WTC11 (cell line): Measurements from ENCODE around the gene TFB2M. TPM values are rescaled to one million over a fixed set of nuclear protein-coding genes. Genes with fewer than 3 reads are reported as not detected.

Experiments
- ATAC-seq: fragments of 200-7000 bp; cut with Tn5 transposase; 2 replicates; pipeline ENCODE4 v1.10.0; 2021; ENCODE audit warnings: mild to moderate bottlenecking, moderate library complexity
- CTCF ChIA-PET: fragments of 300-600 bp; sonication (Branson Sonifier 250); formaldehyde crosslinking; loops from one replicate; lab custom pipeline; 2021; ENCODE audit warnings: antibody characterized with exemption; lab: Charles Lee
- POLR2A ChIA-PET: fragments of 350-600 bp; sonication (Branson Sonifier 250); formaldehyde crosslinking; loops from one replicate; lab custom pipeline; 2021; ENCODE audit warnings: antibody characterized with exemption; lab: Charles Lee
- DNase-seq: peaks from one replicate; pipeline ENCODE4 v3.0.0; 2021; ENCODE audit warnings: low spot score
- H3K27ac Mint-ChIP-seq: 2 replicates; pipeline ENCODE4 v1.8.0; 2021; ENCODE audit warnings: mixed read lengths
- H3K27me3 Mint-ChIP-seq: 2 replicates; pipeline ENCODE4 v1.8.0; 2021; ENCODE audit warnings: low read depth, mild to moderate bottlenecking, moderate library complexity, mixed read lengths
- H3K36me3 Mint-ChIP-seq: 2 replicates; pipeline ENCODE4 v1.8.0; 2021; ENCODE audit warnings: mixed read lengths
- H3K4me1 Mint-ChIP-seq: 2 replicates; pipeline ENCODE4 v1.8.0; 2022; ENCODE audit warnings: mixed read lengths
- H3K4me3 Mint-ChIP-seq: 2 replicates; pipeline ENCODE4 v1.8.0; 2021; ENCODE audit warnings: mild to moderate bottlenecking, moderate library complexity, mixed read lengths
- H3K9me3 Mint-ChIP-seq: 2 replicates; pipeline ENCODE4 v1.8.0; 2021; ENCODE audit warnings: mixed read lengths
- CBFB ChIP-seq: sonication (generic); formaldehyde crosslinking; IDR thresholded peaks from 2 replicates; pipeline ENCODE4 v1.8.1; 2022; ENCODE audit warnings: mild to moderate bottlenecking, low read depth, missing genetic modification reagents
- GRHL2 ChIP-seq: fragments of 250-450 bp; sonication (Bioruptor Pico); IDR thresholded peaks from 2 replicates; pipeline ENCODE4 v1.8.0; 2022; ENCODE audit warnings: mild to moderate bottlenecking, moderate library complexity; ENCODE audit not compliant: insufficient replicate concordance, severe bottlenecking
- NR3C1 ChIP-seq: sonication (generic); formaldehyde crosslinking; conservative IDR thresholded peaks from 2 replicates; pipeline ENCODE4 v1.8.1; 2023; ENCODE audit warnings: low read depth, mild to moderate bottlenecking, missing genetic modification reagents
- SMAD4 ChIP-seq: sonication (generic); formaldehyde crosslinking; IDR thresholded peaks from 2 replicates; pipeline ENCODE4 v1.8.0; 2022; ENCODE audit warnings: mild to moderate bottlenecking, missing genetic modification reagents
- TEAD1 ChIP-seq: sonication (generic); formaldehyde crosslinking; IDR thresholded peaks from 2 replicates; pipeline ENCODE4 v1.8.0; 2022; ENCODE audit warnings: mild to moderate bottlenecking, missing genetic modification reagents
- ZNF121 ChIP-seq: sonication (generic); formaldehyde crosslinking; IDR thresholded peaks from 2 replicates; pipeline ENCODE4 v1.8.0; 2023; ENCODE audit warnings: missing genetic modification reagents
- ZNF416 ChIP-seq: fragments of 250-450 bp; sonication (Bioruptor Pico); IDR thresholded peaks from 2 replicates; pipeline ENCODE4 v1.9.0; 2021; ENCODE audit warnings: mild to moderate bottlenecking, inconsistent platforms
- total RNA-seq: library from RNA; stranded (reverse); gene quantifications from 3 replicates; pipeline ENCODE4 v1.2.3, GENCODE V29; 2021
- TF ChIP-seq, protein P1 (sequence below): sonication (generic); formaldehyde crosslinking; IDR thresholded peaks from 2 replicates; pipeline ENCODE4 v1.8.1; 2023; ENCODE audit warnings: mild to moderate bottlenecking, missing genetic modification reagents, borderline replicate concordance
- TF ChIP-seq, protein P2 (sequence below): sonication (generic); formaldehyde crosslinking; IDR thresholded peaks from 2 replicates; pipeline ENCODE4 v1.8.0; 2023; ENCODE audit warnings: missing genetic modification reagents, mild to moderate bottlenecking, borderline replicate concordance
- TF ChIP-seq, protein P3 (sequence below): sonication (generic); formaldehyde crosslinking; IDR thresholded peaks from 2 replicates; pipeline ENCODE4 v1.8.1; 2023; ENCODE audit warnings: mild to moderate bottlenecking, missing genetic modification reagents, moderate library complexity
- TF ChIP-seq, protein P4 (sequence below): fragments of 250-450 bp; sonication (Bioruptor Pico); IDR thresholded peaks from 2 replicates; pipeline ENCODE4 v1.9.0; 2021; ENCODE audit warnings: mild to moderate bottlenecking
- TF ChIP-seq, protein P5 (sequence below): sonication (generic); formaldehyde crosslinking; IDR thresholded peaks from 2 replicates; pipeline ENCODE4 v1.8.1; 2022; ENCODE audit warnings: low read depth, mild to moderate bottlenecking, moderate library complexity, missing genetic modification reagents, borderline replicate concordance
- TF ChIP-seq, protein P6 (sequence below): sonication (generic); formaldehyde crosslinking; IDR thresholded peaks from 2 replicates; pipeline ENCODE4 v1.8.0; 2022; ENCODE audit warnings: mild to moderate bottlenecking, missing genetic modification reagents

TFB2M gene
- total RNA-seq, 1 experiment from 2014 or later: 16.5 TPM

DNA sequence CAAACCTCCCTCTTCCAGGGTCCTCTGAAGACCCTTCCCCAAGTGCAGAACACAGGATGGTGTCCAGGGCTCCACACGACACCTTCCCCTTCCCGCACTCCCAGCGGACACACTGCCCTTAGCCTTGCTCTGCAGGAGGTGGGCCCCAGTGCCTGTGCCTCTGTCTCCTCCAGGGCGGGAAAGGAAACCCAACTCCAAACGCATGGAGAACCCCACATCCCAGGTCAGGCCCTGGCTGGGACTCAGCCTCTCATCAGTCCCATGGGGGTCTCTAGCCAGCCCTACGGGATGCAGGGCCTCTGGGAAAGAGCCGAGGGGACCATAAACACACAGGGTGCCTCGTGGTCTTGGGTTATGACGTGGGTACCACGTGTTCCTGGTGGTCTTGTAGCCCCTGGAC is 53.4 kb downstream of the TFB2M start:
- H3K36me3 Mint-ChIP-seq: peaks cover 13% of the 10 kb centered on the region
- DNase-seq: no peak
- no peak for ATAC-seq
- no peaks in the 10 kb centered on the region for H3K4me1 Mint-ChIP-seq
- ChIA-PET CTCF (no interaction called here), POLR2A (no interaction called here)
- peaks cover 5% of the 10 kb centered on the region for H3K27me3 Mint-ChIP-seq
- TF ChIP-seq, protein P1, sequence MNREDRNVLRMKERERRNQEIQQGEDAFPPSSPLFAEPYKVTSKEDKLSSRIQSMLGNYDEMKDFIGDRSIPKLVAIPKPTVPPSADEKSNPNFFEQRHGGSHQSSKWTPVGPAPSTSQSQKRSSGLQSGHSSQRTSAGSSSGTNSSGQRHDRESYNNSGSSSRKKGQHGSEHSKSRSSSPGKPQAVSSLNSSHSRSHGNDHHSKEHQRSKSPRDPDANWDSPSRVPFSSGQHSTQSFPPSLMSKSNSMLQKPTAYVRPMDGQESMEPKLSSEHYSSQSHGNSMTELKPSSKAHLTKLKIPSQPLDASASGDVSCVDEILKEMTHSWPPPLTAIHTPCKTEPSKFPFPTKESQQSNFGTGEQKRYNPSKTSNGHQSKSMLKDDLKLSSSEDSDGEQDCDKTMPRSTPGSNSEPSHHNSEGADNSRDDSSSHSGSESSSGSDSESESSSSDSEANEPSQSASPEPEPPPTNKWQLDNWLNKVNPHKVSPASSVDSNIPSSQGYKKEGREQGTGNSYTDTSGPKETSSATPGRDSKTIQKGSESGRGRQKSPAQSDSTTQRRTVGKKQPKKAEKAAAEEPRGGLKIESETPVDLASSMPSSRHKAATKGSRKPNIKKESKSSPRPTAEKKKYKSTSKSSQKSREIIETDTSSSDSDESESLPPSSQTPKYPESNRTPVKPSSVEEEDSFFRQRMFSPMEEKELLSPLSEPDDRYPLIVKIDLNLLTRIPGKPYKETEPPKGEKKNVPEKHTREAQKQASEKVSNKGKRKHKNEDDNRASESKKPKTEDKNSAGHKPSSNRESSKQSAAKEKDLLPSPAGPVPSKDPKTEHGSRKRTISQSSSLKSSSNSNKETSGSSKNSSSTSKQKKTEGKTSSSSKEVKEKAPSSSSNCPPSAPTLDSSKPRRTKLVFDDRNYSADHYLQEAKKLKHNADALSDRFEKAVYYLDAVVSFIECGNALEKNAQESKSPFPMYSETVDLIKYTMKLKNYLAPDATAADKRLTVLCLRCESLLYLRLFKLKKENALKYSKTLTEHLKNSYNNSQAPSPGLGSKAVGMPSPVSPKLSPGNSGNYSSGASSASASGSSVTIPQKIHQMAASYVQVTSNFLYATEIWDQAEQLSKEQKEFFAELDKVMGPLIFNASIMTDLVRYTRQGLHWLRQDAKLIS (CRISPR knock-in tag): no peak
- TF ChIP-seq SMAD4 (no peak), TEAD1 (CRISPR knock-in tag) (no peak)
- TF ChIP-seq, protein P2, sequence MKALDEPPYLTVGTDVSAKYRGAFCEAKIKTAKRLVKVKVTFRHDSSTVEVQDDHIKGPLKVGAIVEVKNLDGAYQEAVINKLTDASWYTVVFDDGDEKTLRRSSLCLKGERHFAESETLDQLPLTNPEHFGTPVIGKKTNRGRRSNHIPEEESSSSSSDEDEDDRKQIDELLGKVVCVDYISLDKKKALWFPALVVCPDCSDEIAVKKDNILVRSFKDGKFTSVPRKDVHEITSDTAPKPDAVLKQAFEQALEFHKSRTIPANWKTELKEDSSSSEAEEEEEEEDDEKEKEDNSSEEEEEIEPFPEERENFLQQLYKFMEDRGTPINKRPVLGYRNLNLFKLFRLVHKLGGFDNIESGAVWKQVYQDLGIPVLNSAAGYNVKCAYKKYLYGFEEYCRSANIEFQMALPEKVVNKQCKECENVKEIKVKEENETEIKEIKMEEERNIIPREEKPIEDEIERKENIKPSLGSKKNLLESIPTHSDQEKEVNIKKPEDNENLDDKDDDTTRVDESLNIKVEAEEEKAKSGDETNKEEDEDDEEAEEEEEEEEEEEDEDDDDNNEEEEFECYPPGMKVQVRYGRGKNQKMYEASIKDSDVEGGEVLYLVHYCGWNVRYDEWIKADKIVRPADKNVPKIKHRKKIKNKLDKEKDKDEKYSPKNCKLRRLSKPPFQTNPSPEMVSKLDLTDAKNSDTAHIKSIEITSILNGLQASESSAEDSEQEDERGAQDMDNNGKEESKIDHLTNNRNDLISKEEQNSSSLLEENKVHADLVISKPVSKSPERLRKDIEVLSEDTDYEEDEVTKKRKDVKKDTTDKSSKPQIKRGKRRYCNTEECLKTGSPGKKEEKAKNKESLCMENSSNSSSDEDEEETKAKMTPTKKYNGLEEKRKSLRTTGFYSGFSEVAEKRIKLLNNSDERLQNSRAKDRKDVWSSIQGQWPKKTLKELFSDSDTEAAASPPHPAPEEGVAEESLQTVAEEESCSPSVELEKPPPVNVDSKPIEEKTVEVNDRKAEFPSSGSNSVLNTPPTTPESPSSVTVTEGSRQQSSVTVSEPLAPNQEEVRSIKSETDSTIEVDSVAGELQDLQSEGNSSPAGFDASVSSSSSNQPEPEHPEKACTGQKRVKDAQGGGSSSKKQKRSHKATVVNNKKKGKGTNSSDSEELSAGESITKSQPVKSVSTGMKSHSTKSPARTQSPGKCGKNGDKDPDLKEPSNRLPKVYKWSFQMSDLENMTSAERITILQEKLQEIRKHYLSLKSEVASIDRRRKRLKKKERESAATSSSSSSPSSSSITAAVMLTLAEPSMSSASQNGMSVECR (CRISPR knock-in tag): no peak
- H3K27ac Mint-ChIP-seq: no peak overlapping the region
- H3K9me3 Mint-ChIP-seq: peaks cover 31% of the 10 kb centered on the region
- no peak overlapping the region for H3K4me3 Mint-ChIP-seq

DNA sequence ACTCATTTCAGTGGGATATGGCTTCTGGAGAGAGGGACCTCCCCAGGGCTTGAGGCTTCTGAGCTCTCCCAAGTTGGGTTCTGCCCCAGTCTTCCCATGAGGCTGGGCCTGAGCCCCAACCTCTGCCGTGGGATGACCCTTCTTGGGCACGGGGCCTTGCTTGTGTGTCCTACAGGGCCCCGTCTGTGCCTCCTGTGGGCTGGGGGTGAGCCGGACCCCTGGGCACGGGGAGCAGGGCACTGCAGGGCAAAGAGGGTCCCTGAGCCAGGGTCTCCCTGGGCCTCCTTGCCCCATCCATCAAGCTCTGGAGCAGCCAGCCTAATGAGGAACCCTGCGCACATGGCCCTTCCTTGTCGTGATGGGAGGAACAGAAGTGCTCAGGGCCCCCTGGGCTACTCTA is 53.8 kb downstream of the TFB2M start:
- DNase-seq: no peak
- Mint-ChIP-seq H3K4me3 (no peak overlapping the region), H3K27ac (no peak overlapping the region), H3K36me3 (peaks cover 13% of the 10 kb centered on the region)
- TF ChIP-seq NR3C1 (CRISPR knock-in tag) (no peak), ZNF121 (no peak), CBFB (CRISPR knock-in tag) (no peak), ZNF416 (CRISPR knock-in tag) (no peak), GRHL2 (CRISPR knock-in tag) (no peak), SMAD4 (no peak)
- TF ChIP-seq, protein P1 (CRISPR knock-in tag): no peak
- TF ChIP-seq, protein P3, sequence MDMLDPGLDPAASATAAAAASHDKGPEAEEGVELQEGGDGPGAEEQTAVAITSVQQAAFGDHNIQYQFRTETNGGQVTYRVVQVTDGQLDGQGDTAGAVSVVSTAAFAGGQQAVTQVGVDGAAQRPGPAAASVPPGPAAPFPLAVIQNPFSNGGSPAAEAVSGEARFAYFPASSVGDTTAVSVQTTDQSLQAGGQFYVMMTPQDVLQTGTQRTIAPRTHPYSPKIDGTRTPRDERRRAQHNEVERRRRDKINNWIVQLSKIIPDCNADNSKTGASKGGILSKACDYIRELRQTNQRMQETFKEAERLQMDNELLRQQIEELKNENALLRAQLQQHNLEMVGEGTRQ (CRISPR knock-in tag): no peak
- TF ChIP-seq, protein P4, sequence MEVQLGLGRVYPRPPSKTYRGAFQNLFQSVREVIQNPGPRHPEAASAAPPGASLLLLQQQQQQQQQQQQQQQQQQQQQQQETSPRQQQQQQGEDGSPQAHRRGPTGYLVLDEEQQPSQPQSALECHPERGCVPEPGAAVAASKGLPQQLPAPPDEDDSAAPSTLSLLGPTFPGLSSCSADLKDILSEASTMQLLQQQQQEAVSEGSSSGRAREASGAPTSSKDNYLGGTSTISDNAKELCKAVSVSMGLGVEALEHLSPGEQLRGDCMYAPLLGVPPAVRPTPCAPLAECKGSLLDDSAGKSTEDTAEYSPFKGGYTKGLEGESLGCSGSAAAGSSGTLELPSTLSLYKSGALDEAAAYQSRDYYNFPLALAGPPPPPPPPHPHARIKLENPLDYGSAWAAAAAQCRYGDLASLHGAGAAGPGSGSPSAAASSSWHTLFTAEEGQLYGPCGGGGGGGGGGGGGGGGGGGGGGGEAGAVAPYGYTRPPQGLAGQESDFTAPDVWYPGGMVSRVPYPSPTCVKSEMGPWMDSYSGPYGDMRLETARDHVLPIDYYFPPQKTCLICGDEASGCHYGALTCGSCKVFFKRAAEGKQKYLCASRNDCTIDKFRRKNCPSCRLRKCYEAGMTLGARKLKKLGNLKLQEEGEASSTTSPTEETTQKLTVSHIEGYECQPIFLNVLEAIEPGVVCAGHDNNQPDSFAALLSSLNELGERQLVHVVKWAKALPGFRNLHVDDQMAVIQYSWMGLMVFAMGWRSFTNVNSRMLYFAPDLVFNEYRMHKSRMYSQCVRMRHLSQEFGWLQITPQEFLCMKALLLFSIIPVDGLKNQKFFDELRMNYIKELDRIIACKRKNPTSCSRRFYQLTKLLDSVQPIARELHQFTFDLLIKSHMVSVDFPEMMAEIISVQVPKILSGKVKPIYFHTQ (CRISPR knock-in tag): no peak
- TF ChIP-seq, protein P5, sequence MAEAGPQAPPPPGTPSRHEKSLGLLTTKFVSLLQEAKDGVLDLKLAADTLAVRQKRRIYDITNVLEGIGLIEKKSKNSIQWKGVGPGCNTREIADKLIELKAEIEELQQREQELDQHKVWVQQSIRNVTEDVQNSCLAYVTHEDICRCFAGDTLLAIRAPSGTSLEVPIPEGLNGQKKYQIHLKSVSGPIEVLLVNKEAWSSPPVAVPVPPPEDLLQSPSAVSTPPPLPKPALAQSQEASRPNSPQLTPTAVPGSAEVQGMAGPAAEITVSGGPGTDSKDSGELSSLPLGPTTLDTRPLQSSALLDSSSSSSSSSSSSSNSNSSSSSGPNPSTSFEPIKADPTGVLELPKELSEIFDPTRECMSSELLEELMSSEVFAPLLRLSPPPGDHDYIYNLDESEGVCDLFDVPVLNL (CRISPR knock-in tag): no peak
- TF ChIP-seq, protein P6, sequence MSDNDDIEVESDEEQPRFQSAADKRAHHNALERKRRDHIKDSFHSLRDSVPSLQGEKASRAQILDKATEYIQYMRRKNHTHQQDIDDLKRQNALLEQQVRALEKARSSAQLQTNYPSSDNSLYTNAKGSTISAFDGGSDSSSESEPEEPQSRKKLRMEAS (CRISPR knock-in tag): no peak
- TF ChIP-seq, all 79 proteins: peak for 0
- no peaks in the 10 kb centered on the region for H3K4me1 Mint-ChIP-seq
- ChIA-PET POLR2A (no interaction called here), CTCF (no interaction called here)
- no peak for ATAC-seq
- H3K27me3 Mint-ChIP-seq: peaks cover 5% of the 10 kb centered on the region
- H3K9me3 Mint-ChIP-seq: peaks cover 28% of the 10 kb centered on the region
